HG03060 (cell line): ENCODE data around the gene PTPRN2.
"Not testable (repeated sequence)": the region's sequence is repeated elsewhere in the genome, so short reads cannot be mapped to it uniquely, and the experiment has no call there.

Experiments
- ATAC-seq: cut with Tn5 transposase; IDR thresholded peaks from one replicate; pipeline ENCODE4 v1.9.1; 2021; ENCODE audit warnings: low read depth, moderate number of reproducible peaks; ENCODE audit not compliant: unreplicated experiment

PTPRN2 gene

GRCh38 chr7:158264881-158265742, 322.5 kb downstream of the PTPRN2 start:
- ATAC-seq, result no peak

- ATAC-seq, result no peak
Measured at GRCh38 chr7:158263964-158264748, 323.5 kb downstream of the PTPRN2 start.

- no peak for ATAC-seq
Measured at GRCh38 chr7:158263110-158263963, 324.3 kb downstream of the PTPRN2 start.

- ATAC-seq, result no peak
Measured at GRCh38 chr7:158262284-158263109, 325.1 kb downstream of the PTPRN2 start.

GRCh38 chr7:158261362-158262235, 326.0 kb downstream of the PTPRN2 start:
- ATAC-seq, result no peak

- ATAC-seq, result no peak
Measured at GRCh38 chr7:158260567-158261361, 326.9 kb downstream of the PTPRN2 start.

GRCh38 chr7:158259671-158260418, 327.8 kb downstream of the PTPRN2 start:
- ATAC-seq, result no peak

GRCh38 chr7:158259141-158259540, 328.5 kb downstream of the PTPRN2 start:
- ATAC-seq, result no peak

GRCh38 chr7:158258411-158259130, 329.1 kb downstream of the PTPRN2 start:
- ATAC-seq, result no peak

GRCh38 chr7:158257516-158258410, 329.9 kb downstream of the PTPRN2 start:
- ATAC-seq, result no peak

- ATAC-seq, result no peak
Measured at GRCh38 chr7:158257001-158257400, 330.6 kb downstream of the PTPRN2 start.

- no peak for ATAC-seq
Measured at GRCh38 chr7:158256091-158256816, 331.4 kb downstream of the PTPRN2 start.

- no peak for ATAC-seq
Measured at GRCh38 chr7:158255558-158255957, 332.1 kb downstream of the PTPRN2 start.

GRCh38 chr7:158255156-158255555, 332.5 kb downstream of the PTPRN2 start:
- no peak for ATAC-seq

GRCh38 chr7:158253670-158254045, 334.0 kb downstream of the PTPRN2 start:
- ATAC-seq, result not testable (repeated sequence)
